BJ (cell line): ENCODE measurements around the gene CAPN8. TPM values are rescaled to one million over a fixed set of nuclear protein-coding genes. Genes with fewer than 3 reads are reported as not detected.

Experiments used
- CTCF ChIA-PET: fragments of 350-600 bp; formaldehyde crosslinking; extraction: SDS; loops from one replicate; lab custom pipeline; 2021; ENCODE audit warnings: antibody characterized with exemption, inconsistent platforms; lab: Yijun Ruan, JAX
- POLR2A ChIA-PET: fragments of 300-600 bp; sonication (Branson Sonifier 250); formaldehyde crosslinking; extraction: SDS; loops from one replicate; lab custom pipeline; 2021; ENCODE audit warnings: antibody characterized with exemption; lab: Charles Lee
- DNase-seq: peaks from one replicate; pipeline ENCODE4 v3.0.0-alpha.2; 2011; ENCODE audit warnings: low read depth
- H3K27me3 ChIP-seq: 2 replicates; pipeline ENCODE4 v1.6.0; 2011; ENCODE audit warnings: low read length; ENCODE audit not compliant: control insufficient read depth, insufficient read depth
- H3K36me3 ChIP-seq: 2 replicates; pipeline ENCODE4 v1.5.1; 2011; ENCODE audit warnings: low read length; ENCODE audit not compliant: control insufficient read depth, insufficient read depth
- H3K4me3 ChIP-seq: 2 replicates; pipeline ENCODE4 v1.5.1; 2011; ENCODE audit warnings: low read depth, mild to moderate bottlenecking, control low read depth, low read length
- CTCF ChIP-seq: IDR thresholded peaks from 2 replicates; pipeline ENCODE4 v1.5.1; 2011; ENCODE audit warnings: low read depth, mild to moderate bottlenecking, control low read depth, inconsistent platforms, low read length, moderate library complexity; ENCODE audit not compliant: insufficient read depth
- polyA plus RNA-seq: library from polyadenylated mRNA; depleted of rRNA; stranded (reverse); fragments of >200 nt; gene quantifications from 2 replicates; pipeline ENCODE4 v1.2.3, GENCODE V29; 2011

CAPN8 gene
- polyA plus RNA-seq, 1 experiment = not detected

GRCh38 chr1:223657978-223658377, 7.5 kb downstream of the CAPN8 start:
- Histone ChIP-seq H3K4me3 (no peak overlapping the region), H3K27me3 (peaks cover 2% of the 10 kb centered on the region), H3K36me3 (no peaks in the 10 kb centered on the region)
- DNase-seq = no peak
- TF ChIP-seq CTCF = no peak
- CTCF ChIA-PET = no interaction called here
- POLR2A ChIA-PET = no interaction called here

- ChIA-PET POLR2A (no interaction called here), CTCF (no interaction called here)
These were observed 11.4 kb downstream of the CAPN8 start for GRCh38 chr1:223654083-223654482.

GRCh38 chr1:223653431-223653830, 12.1 kb downstream of the CAPN8 start:
- ChIA-PET POLR2A (no interaction called here), CTCF (no interaction called here)
- TF ChIP-seq CTCF = no peak
- H3K36me3 ChIP-seq = no peaks in the 10 kb centered on the region
- no peak for DNase-seq
- no peak overlapping the region for H3K4me3 ChIP-seq
- H3K27me3 ChIP-seq = peaks cover 2% of the 10 kb centered on the region; the same call in 1 of the 2 replicates

More at GRCh38 chr1:223654083-223654482, 11.4 kb downstream of the CAPN8 start:
- Histone ChIP-seq H3K36me3 (no peaks in the 10 kb centered on the region), H3K27me3 (peaks cover 2% of the 10 kb centered on the region; the same call in 1 of the 2 replicates), H3K4me3 (no peak overlapping the region)
- no peak for DNase-seq
- TF ChIP-seq CTCF = no peak

- Histone ChIP-seq H3K4me3 (no peak overlapping the region), H3K27me3 (peaks cover 2% of the 10 kb centered on the region; the same call in 1 of the 2 replicates), H3K36me3 (no peaks in the 10 kb centered on the region)
- no peak for DNase-seq
- TF ChIP-seq CTCF = no peak
- CTCF ChIA-PET = no interaction called here
- POLR2A ChIA-PET = no interaction called here
These were observed 12.5 kb downstream of the CAPN8 start for GRCh38 chr1:223653015-223653414.

GRCh38 chr1:223652436-223652941, 13.0 kb downstream of the CAPN8 start:
- POLR2A ChIA-PET = no interaction called here
- CTCF ChIA-PET = no interaction called here
- Histone ChIP-seq H3K36me3 (no peaks in the 10 kb centered on the region), H3K27me3 (peaks cover 2% of the 10 kb centered on the region; the same call in 1 of the 2 replicates), H3K4me3 (no peak overlapping the region)
- no peak for DNase-seq
- TF ChIP-seq CTCF = no peak
